DOHH2 (cell line): Measurements from ENCODE around the gene FSD1.

Experiments used
- H3F3A ChIP-seq: fragments of 200-600 bp; sonication (generic), shearing (Covaris generic); 2 replicates; pipeline ENCODE4 v1.6.0; 2016; ENCODE audit warnings: antibody characterized with exemption, mild to moderate bottlenecking; ENCODE audit not compliant: control insufficient read depth, insufficient read depth
- H3K27ac ChIP-seq: fragments of 200-600 bp; sonication (generic); 2 replicates; pipeline ENCODE4 v1.5.1; 2014; ENCODE audit warnings: low read depth, mild to moderate bottlenecking, low read length, moderate library complexity
- H3K27me3 ChIP-seq: fragments of 200-600 bp; sonication (generic); 2 replicates; pipeline ENCODE4 v1.6.1; 2014; ENCODE audit warnings: mild to moderate bottlenecking, low read length, mixed read lengths; ENCODE audit not compliant: control insufficient read depth
- H3K36me3 ChIP-seq: fragments of 200-600 bp; sonication (generic); 2 replicates; pipeline ENCODE4 v1.6.1; 2014; ENCODE audit warnings: mild to moderate bottlenecking, low read length, moderate library complexity, mixed read lengths; ENCODE audit not compliant: control insufficient read depth
- H3K4me1 ChIP-seq: fragments of 200-600 bp; sonication (generic); 2 replicates; pipeline ENCODE4 v1.6.1; 2014; ENCODE audit warnings: mild to moderate bottlenecking, low read length, mixed read lengths; ENCODE audit not compliant: control insufficient read depth
- H3K4me2 ChIP-seq: fragments of 200-600 bp; sonication (generic); 2 replicates; pipeline ENCODE4 v1.6.0; 2014; ENCODE audit warnings: mild to moderate bottlenecking, low read length, moderate library complexity
- H3K4me3 ChIP-seq: fragments of 200-600 bp; sonication (generic); 2 replicates; pipeline ENCODE4 v1.5.1; 2014; ENCODE audit warnings: mild to moderate bottlenecking, low read length, mixed read lengths
- H3K79me2 ChIP-seq: fragments of 200-600 bp; sonication (generic); 2 replicates; pipeline ENCODE4 v1.6.1; 2014; ENCODE audit warnings: mild to moderate bottlenecking, low read length, mixed read lengths; ENCODE audit not compliant: control insufficient read depth
- H3K9me2 ChIP-seq: fragments of 200-600 bp; sonication (generic); replicated peaks from 2 replicates; pipeline ENCODE4 v1.6.1; 2014; ENCODE audit warnings: mild to moderate bottlenecking, low read length, mixed read lengths; ENCODE audit not compliant: control insufficient read depth
- H3K9me3 ChIP-seq: fragments of 200-600 bp; sonication (generic); 2 replicates; pipeline ENCODE4 v1.6.1; 2014; ENCODE audit warnings: antibody characterized with exemption, low read length, mixed read lengths; ENCODE audit not compliant: control insufficient read depth, insufficient read depth
- H4K20me1 ChIP-seq: fragments of 200-600 bp; sonication (generic); 2 replicates; pipeline ENCODE4 v1.6.0; 2014; ENCODE audit warnings: low read depth, mild to moderate bottlenecking, antibody characterized with exemption, low read length, moderate library complexity; ENCODE audit not compliant: control insufficient read depth, insufficient read depth
- CTCF ChIP-seq: fragments of 200-600 bp; sonication (generic); IDR thresholded peaks from one replicate; pipeline ENCODE4 v1.5.1; 2014; ENCODE audit warnings: antibody characterized with exemption, mild to moderate bottlenecking, low read depth, low read length; ENCODE audit not compliant: poor library complexity, severe bottlenecking
- EZH2phosphoT487 ChIP-seq: fragments of 200-600 bp; sonication (generic); IDR thresholded peaks from 2 replicates; pipeline ENCODE4 v1.6.1; 2017; ENCODE audit warnings: borderline replicate concordance, mild to moderate bottlenecking, antibody characterized with exemption, low read length, moderate library complexity, mixed read lengths

FSD1 gene

GRCh38 chr19:4298810-4299550 lies 5.4 kb upstream of the FSD1 start:
- H3K9me2 ChIP-seq, result no peaks in the 10 kb centered on the region
- no peaks in the 10 kb centered on the region for H4K20me1 ChIP-seq
- no peaks in the 10 kb centered on the region for H3K79me2 ChIP-seq
- peaks cover 4% of the 10 kb centered on the region; the same call in 1 of the 2 replicates for H3K4me1 ChIP-seq
- no peak overlapping the region for H3K4me2 ChIP-seq
- H3K4me3 ChIP-seq, result no peak overlapping the region
- no peaks in the 10 kb centered on the region for H3K36me3 ChIP-seq
- no peaks in the 10 kb centered on the region for H3F3A ChIP-seq
- no peaks in the 10 kb centered on the region for H3K9me3 ChIP-seq
- TF ChIP-seq EZH2phosphoT487 (no peak), CTCF (no peak)
- no peaks in the 10 kb centered on the region for H3K27me3 ChIP-seq
- no peak overlapping the region for H3K27ac ChIP-seq

GRCh38 chr19:4300589-4300988 lies 3.8 kb upstream of the FSD1 start:
- Histone ChIP-seq H3K27ac (no peak overlapping the region), H3F3A (no peaks in the 10 kb centered on the region), H3K4me1 (peaks cover 7% of the 10 kb centered on the region; the same call in 1 of the 2 replicates), H4K20me1 (no peaks in the 10 kb centered on the region), H3K27me3 (no peaks in the 10 kb centered on the region), H3K4me2 (no peak overlapping the region), H3K79me2 (no peaks in the 10 kb centered on the region), H3K9me3 (no peaks in the 10 kb centered on the region), H3K36me3 (no peaks in the 10 kb centered on the region), H3K9me2 (no peaks in the 10 kb centered on the region), H3K4me3 (no peak overlapping the region)
- TF ChIP-seq CTCF (no peak), EZH2phosphoT487 (no peak)

GRCh38 chr19:4301590-4302242 lies 2.7 kb upstream of the FSD1 start:
- Histone ChIP-seq H3K4me1 (peaks cover 3% of the 10 kb centered on the region; the same call in 1 of the 2 replicates), H3K4me2 (no peak overlapping the region), H3K9me2 (no peaks in the 10 kb centered on the region), H3F3A (no peaks in the 10 kb centered on the region), H3K27ac (no peak overlapping the region), H3K79me2 (no peaks in the 10 kb centered on the region), H3K9me3 (no peaks in the 10 kb centered on the region), H3K27me3 (no peaks in the 10 kb centered on the region), H3K4me3 (no peak overlapping the region), H4K20me1 (no peaks in the 10 kb centered on the region), H3K36me3 (no peaks in the 10 kb centered on the region)
- TF ChIP-seq EZH2phosphoT487 (no peak), CTCF (no peak)
